ENCODE data around the gene PLXNA4. TPM values are rescaled to one million over a fixed set of nuclear protein-coding genes. Genes with fewer than 3 reads are reported as not detected.

Gene PLXNA4
- total RNA-seq, 1 experiment from 2014 or later: not detected

DNA sequence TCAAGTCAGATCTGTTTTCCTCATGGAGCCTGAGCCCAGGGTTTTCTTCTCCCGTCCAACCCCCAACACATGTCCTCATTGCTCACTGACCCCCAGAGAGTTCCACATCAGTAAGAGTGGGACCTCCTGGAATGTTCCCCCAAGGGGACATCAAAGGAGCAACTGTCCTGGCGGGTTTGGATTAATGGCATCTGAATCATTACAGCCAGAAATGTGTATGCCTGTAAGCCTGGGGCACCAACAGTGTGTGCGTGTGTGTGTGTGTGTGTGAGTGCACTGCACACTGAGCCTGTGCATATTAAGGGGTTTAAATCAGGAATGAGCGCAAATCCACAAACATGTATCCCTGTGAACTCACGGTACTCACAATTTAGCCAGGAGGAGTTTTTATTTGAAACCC, 222.3 kb downstream of the PLXNA4 start:
- POLR2A ChIA-PET: no interaction called here
- no peaks in the 10 kb centered on the region for H3K9me3 Mint-ChIP-seq (ENCODE audit: unreplicated experiment)
- no peak overlapping the region for H3K27ac Mint-ChIP-seq (ENCODE audit: low read depth, unreplicated experiment)
- H3K27me3 Mint-ChIP-seq (ENCODE audit: insufficient read depth, unreplicated experiment): peaks cover 56% of the 10 kb centered on the region
- no TSS peak for BruUV-seq (replicated peaks)
- H3K4me3 Mint-ChIP-seq (ENCODE audit: unreplicated experiment): no peak overlapping the region
- CTCF ChIA-PET: no interaction called here
- no peak for DNase-seq (ENCODE audit: unreplicated experiment)
- no peaks in the 10 kb centered on the region for H3K36me3 Mint-ChIP-seq (ENCODE audit: insufficient read depth, unreplicated experiment)
- intact Hi-C loops (cut with micrococcal nuclease): no loop called here
- no peaks in the 10 kb centered on the region for H3K4me1 Mint-ChIP-seq (ENCODE audit: insufficient read depth, unreplicated experiment)
- TF ChIP-seq, protein P1, sequence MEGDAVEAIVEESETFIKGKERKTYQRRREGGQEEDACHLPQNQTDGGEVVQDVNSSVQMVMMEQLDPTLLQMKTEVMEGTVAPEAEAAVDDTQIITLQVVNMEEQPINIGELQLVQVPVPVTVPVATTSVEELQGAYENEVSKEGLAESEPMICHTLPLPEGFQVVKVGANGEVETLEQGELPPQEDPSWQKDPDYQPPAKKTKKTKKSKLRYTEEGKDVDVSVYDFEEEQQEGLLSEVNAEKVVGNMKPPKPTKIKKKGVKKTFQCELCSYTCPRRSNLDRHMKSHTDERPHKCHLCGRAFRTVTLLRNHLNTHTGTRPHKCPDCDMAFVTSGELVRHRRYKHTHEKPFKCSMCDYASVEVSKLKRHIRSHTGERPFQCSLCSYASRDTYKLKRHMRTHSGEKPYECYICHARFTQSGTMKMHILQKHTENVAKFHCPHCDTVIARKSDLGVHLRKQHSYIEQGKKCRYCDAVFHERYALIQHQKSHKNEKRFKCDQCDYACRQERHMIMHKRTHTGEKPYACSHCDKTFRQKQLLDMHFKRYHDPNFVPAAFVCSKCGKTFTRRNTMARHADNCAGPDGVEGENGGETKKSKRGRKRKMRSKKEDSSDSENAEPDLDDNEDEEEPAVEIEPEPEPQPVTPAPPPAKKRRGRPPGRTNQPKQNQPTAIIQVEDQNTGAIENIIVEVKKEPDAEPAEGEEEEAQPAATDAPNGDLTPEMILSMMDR (IDR thresholded peaks at IDR 0.05; ENCODE audit: unreplicated experiment): no peak

DNA sequence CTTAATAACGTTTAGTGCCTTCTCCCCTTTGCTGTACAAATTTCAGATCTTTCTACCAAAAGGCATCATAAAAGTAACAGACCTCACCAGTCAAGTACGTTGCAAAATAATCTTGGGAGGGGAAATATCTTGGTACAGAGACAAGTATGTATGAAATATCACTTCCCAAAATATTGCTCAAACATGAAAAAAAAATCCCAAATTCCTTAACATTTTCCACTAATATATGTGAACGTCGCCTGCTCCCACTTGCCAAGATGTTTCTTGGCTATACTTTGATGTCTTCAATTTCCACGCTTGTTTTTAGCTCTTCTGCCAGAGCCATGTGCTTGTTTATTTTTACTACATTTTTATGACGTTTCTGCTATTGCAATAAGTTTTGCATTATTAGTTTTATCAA, 223.5 kb downstream of the PLXNA4 start:
- DNase-seq (ENCODE audit: unreplicated experiment): no peak
- CTCF ChIA-PET: no interaction called here

DNA sequence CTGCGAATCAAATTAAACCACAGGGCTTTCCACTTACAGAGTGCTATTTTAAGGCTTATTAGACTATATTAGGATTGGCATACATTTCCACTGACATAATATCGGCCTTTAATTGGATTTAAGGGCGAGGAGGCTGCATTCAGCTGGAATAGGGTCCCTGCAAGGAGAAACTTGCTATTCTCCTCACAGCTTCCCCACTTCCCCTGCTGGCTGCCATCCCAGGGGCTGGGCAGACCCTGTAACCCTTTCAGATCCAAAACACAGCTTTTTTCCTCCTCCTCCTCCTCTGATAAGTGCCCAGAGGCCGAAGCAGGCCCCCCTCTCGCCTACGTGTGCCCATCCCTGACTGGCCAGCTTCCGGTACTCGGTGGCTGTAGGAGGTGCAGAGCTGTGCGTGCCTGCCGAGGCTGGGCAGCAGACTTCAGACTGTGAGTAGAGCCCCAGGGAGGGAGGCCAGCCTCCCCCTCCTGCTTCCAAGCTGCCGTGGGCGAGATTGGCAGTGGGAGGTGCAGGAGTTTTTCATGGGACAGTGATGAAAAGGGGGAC, 224.2 kb downstream of the PLXNA4 start:
- no peak for DNase-seq (ENCODE audit: unreplicated experiment)
- ChIA-PET CTCF (no interaction called here), POLR2A (no interaction called here)
- TF ChIP-seq, protein P1 (IDR thresholded peaks at IDR 0.05; ENCODE audit: unreplicated experiment): no peak
- no peak overlapping the region for H3K27ac Mint-ChIP-seq (ENCODE audit: low read depth, unreplicated experiment)
- BruUV-seq (replicated peaks): no TSS peak
- no peak overlapping the region for H3K4me3 Mint-ChIP-seq (ENCODE audit: unreplicated experiment)
- H3K9me3 Mint-ChIP-seq (ENCODE audit: unreplicated experiment): no peaks in the 10 kb centered on the region
- intact Hi-C loops (cut with micrococcal nuclease): no loop called here
- H3K36me3 Mint-ChIP-seq (ENCODE audit: insufficient read depth, unreplicated experiment): no peaks in the 10 kb centered on the region
- H3K27me3 Mint-ChIP-seq (ENCODE audit: insufficient read depth, unreplicated experiment): peaks cover 54% of the 10 kb centered on the region
- no peaks in the 10 kb centered on the region for H3K4me1 Mint-ChIP-seq (ENCODE audit: insufficient read depth, unreplicated experiment)

More for the DNA sequence above, 223.5 kb downstream of the PLXNA4 start:
- intact Hi-C loops (cut with micrococcal nuclease): no loop called here
- H3K9me3 Mint-ChIP-seq (ENCODE audit: unreplicated experiment): no peaks in the 10 kb centered on the region
- H3K4me1 Mint-ChIP-seq (ENCODE audit: insufficient read depth, unreplicated experiment): no peaks in the 10 kb centered on the region
- H3K4me3 Mint-ChIP-seq (ENCODE audit: unreplicated experiment): no peak overlapping the region
- BruUV-seq (replicated peaks): no TSS peak
- no peak overlapping the region for H3K27ac Mint-ChIP-seq (ENCODE audit: low read depth, unreplicated experiment)
- no peaks in the 10 kb centered on the region for H3K36me3 Mint-ChIP-seq (ENCODE audit: insufficient read depth, unreplicated experiment)
- H3K27me3 Mint-ChIP-seq (ENCODE audit: insufficient read depth, unreplicated experiment): peaks cover 54% of the 10 kb centered on the region
- POLR2A ChIA-PET: no interaction called here
- TF ChIP-seq, protein P1 (IDR thresholded peaks at IDR 0.05; ENCODE audit: unreplicated experiment): no peak

DNA sequence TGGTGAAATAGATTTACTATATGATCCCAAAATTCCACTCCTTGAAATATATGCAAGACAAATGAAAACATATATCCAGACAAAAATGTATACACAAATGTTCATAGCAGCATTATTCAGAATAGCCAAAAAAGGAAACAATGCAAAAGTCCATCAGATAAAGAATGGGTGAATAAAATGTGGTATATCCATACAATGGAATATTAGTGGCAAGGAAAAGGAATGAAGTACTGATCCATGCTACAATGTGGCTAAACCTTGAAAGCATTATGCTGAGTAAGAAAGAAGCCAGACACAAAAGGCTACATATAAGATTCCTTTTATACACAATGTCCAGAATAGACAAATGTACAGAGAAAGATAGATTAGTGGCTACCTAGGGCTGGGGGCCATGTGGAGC, 225.5 kb downstream of the PLXNA4 start:
- ChIA-PET CTCF (no interaction called here), POLR2A (no interaction called here)
- H3K4me3 Mint-ChIP-seq (ENCODE audit: unreplicated experiment): no peak overlapping the region
- no TSS peak for BruUV-seq (replicated peaks)
- H3K9me3 Mint-ChIP-seq (ENCODE audit: unreplicated experiment): no peaks in the 10 kb centered on the region
- H3K27me3 Mint-ChIP-seq (ENCODE audit: insufficient read depth, unreplicated experiment): peaks cover 50% of the 10 kb centered on the region
- TF ChIP-seq, protein P1 (IDR thresholded peaks at IDR 0.05; ENCODE audit: unreplicated experiment): no peak
- H3K36me3 Mint-ChIP-seq (ENCODE audit: insufficient read depth, unreplicated experiment): no peaks in the 10 kb centered on the region
- no peaks in the 10 kb centered on the region for H3K4me1 Mint-ChIP-seq (ENCODE audit: insufficient read depth, unreplicated experiment)
- H3K27ac Mint-ChIP-seq (ENCODE audit: low read depth, unreplicated experiment): no peak overlapping the region
- intact Hi-C loops (cut with micrococcal nuclease): no loop called here
- DNase-seq (ENCODE audit: unreplicated experiment): no peak
